HG03280 (cell line): Measurements from ENCODE around the gene FLG2.

Experiments used
- ATAC-seq: cut with Tn5 transposase; IDR thresholded peaks from one replicate; pipeline ENCODE4 v1.9.1; 2021; ENCODE audit warnings: mild to moderate bottlenecking, moderate library complexity; ENCODE audit not compliant: unreplicated experiment

The FLG2 gene

GRCh38 chr1:152359906-152360305 is at the start of gene FLG2:
Gene FLG2 (minus strand): TSS chr1:152360006. CDS start chr1:152358884, 1,122 bp downstream.
- no peak for ATAC-seq

DNA sequence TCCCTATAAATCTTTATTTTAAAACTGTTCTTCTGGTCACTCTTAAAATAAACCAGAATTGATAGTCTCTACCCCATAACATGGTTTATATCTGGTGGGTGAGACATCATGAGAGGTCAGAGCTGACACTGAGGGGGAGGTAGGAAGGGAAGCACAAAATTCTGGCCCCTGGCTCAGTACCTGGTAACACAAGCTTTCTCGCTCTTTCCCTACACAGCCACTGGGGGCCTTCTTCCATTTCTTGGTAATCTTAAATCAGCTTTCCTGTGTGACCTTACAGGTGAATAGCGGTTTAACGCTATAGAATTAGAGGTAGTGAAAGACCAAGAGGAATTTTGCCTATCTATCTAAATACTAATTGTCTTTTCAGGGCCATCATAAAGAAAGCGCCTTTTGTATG is 48.9 kb upstream of the FLG2 start:
- no peak for ATAC-seq

DNA sequence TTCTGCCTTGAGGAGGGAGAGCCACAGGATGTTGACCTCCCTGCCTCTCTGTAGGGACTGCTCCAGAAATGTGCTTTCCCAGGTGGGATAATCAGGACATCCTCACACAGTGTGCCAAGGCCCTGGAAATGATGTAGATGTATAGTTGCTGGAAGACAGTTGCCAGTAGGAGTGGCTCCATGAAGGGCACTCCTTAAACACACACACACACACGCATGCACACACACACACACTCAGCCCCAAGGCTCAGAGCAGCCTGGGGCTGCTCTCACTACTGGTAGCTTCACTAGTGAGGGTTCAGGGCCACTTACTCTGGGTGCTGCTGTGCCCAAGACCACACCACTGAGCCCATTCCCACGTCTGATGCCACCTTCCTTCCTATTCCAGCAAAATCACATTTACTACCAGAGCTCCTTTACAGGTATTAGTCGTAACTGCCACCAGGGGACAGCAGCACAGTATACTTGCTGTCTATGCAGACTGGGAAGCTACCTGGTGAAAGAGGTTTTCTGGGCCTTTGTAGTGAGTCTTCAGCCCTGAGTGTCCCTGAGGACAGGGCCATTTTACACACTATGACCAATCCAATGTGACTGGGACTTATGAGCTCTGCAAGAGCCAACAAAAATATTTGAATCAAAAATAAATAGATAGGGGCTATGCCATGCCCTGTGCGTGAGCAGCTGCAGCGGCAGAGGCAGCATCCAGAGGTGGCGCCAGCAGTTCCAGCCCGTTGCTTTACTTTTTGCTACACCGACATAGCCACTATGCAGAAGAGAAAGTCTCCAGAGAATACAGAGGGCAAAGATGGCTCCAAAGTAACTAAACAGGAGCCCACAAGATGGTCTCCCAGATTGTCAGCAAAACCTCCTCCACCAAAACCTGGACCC is 39.2 kb upstream of the FLG2 start:
- no peak for ATAC-seq

GRCh38 chr1:152397474-152397873 is 37.7 kb upstream of the FLG2 start:
- ATAC-seq = no peak

GRCh38 chr1:152394151-152394550 is 34.3 kb upstream of the FLG2 start:
- no peak for ATAC-seq

DNA sequence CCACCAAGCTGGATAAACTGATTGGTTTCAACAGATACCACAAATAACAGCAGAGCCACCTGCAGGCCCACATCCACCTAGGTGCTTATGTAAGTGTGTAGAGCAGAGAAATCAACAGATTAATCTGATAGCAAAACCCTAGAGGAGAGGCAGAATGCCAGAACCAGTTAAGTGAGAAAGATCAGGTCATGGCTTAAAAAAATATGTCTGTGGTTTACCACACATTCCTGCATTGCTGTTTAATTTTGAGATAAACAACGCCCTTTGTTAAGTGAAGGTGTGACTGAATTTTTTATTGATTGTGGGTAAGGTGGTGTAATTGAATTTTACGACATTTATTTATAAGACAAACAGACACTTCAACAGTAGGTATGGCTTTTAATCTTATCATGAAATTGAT is 33.1 kb upstream of the FLG2 start:
- ATAC-seq = no peak

DNA sequence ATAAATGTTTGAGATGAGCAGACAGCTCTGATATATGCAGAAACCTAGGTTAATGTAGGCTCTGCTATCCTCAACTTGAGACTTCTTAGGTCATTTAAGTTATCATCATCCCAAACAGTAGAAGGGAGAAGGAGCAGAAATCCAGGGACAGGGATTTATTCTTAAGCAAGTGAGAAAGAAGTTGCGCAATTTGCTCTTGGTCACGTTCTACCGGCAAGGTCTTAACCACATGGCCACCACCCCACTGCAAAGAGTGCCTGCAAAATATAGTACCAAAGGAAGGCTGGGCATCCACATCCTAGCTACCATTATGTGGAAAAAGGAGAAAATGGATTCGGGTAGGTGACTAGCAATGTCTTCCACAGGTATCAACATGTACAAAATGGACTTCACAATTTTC is 29.1 kb upstream of the FLG2 start:
- ATAC-seq = no peak

GRCh38 chr1:152386940-152387339 is 27.1 kb upstream of the FLG2 start:
- ATAC-seq = no peak

- no peak for ATAC-seq
Measured at GRCh38 chr1:152380932-152381331, 21.1 kb upstream of the FLG2 start.

GRCh38 chr1:152374451-152374850 is 14.6 kb upstream of the FLG2 start:
- no peak for ATAC-seq

DNA sequence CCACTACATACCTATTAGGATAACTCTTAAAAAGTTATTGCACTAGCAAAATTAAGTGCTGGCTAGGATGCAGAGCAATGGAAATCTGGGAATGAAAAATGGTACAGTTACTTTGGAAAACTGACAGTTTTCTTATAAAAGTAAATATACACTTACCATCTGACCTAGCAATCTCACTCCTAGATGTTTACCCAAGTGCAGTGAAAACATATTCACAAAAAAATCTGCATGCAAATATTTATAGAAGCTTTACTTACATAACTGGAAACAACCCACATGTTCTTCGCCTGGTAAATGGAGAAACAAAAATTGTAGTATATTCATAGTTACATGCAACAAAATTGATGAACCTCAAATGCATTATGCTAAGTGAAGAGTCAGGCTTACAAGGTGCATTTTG is 12.9 kb upstream of the FLG2 start:
- no peak for ATAC-seq

- no peak for ATAC-seq
Measured at GRCh38 chr1:152367436-152367835, 7.6 kb upstream of the FLG2 start.

GRCh38 chr1:152356736-152357135 is 3.1 kb downstream of the FLG2 start:
- no peak for ATAC-seq

DNA sequence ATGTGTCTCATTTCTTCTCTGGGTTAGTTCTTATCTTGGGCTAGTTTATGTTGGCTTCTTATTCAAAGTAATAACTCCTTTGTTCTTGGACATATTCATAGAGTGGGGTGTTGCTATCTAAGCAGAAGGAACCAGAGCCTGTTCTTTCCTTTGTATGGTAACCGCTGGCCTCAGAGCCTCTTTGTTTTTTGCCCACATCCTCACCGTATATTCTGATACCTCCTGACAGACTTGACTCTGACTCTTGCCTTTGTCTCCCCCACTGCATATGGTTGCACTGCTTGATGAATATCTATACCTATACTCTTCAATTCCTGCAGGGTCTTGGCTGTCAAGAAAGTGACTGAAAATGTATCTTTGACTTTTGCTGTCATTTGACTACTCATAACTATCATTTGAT is 10.2 kb downstream of the FLG2 start:
- no peak for ATAC-seq

DNA sequence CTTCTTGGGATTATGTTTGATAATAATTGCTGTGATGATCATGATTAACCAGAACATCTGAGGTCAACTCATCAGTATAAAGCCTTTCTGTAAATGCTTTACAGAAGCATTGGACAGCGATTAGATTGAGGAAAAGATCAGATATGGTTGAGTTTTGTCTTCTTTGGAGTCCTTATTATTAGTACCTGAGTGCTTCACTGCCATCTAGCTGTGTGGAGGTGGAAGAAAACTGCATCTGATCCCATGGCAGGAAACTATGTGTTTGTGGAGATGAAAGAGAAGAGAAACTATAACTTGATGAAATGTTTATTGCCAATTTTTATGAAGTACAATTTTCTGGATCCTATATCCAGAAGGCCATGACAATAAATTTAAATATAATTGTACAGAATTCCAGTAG is 11.4 kb downstream of the FLG2 start:
- ATAC-seq = no peak

- ATAC-seq = no peak
Measured at GRCh38 chr1:152347116-152347728, 12.6 kb downstream of the FLG2 start.

GRCh38 chr1:152344438-152344837 is 15.4 kb downstream of the FLG2 start:
- ATAC-seq = no peak

- ATAC-seq = no peak
Measured at GRCh38 chr1:152343006-152343405, 16.8 kb downstream of the FLG2 start.

- no peak for ATAC-seq
Measured at GRCh38 chr1:152335399-152335798, 24.4 kb downstream of the FLG2 start.

GRCh38 chr1:152328801-152329391 is 30.9 kb downstream of the FLG2 start:
- no peak for ATAC-seq

- ATAC-seq = no peak
Measured at GRCh38 chr1:152325111-152325510, 34.7 kb downstream of the FLG2 start, which contains the start of gene FLG. Gene FLG (minus strand): TSS chr1:152325239. CDS start chr1:152315456, 9,783 bp downstream.

GRCh38 chr1:152313970-152314369 is 45.8 kb downstream of the FLG2 start:
- no peak for ATAC-seq
